Subcutaneous adipose tissue (tissue), 4 donors: ENCODE data around the gene GABPB1. TPM values are rescaled to one million over a fixed set of nuclear protein-coding genes. Genes with fewer than 3 reads are reported as not detected.

Experiments used
- total RNA-seq, 4 donors: library from RNA; depleted of rRNA; stranded (reverse); fragments of >200 nt; gene quantifications; one replicate each; pipeline ENCODE4 v1.1.0, GENCODE V29; 2016
- TF ChIP-seq, protein P1 (sequence below): fragments of 450-650 bp; IDR thresholded peaks from one replicate; pipeline ENCODE4 v1.5.1; 2016; ENCODE audit warnings: low read depth, mild to moderate bottlenecking, control low read depth, antibody characterized with exemption, moderate library complexity

GABPB1 gene
- total RNA-seq, 4 donors from 2014 or later, result 14.3 to 20.9 (median 17.4) TPM

DNA sequence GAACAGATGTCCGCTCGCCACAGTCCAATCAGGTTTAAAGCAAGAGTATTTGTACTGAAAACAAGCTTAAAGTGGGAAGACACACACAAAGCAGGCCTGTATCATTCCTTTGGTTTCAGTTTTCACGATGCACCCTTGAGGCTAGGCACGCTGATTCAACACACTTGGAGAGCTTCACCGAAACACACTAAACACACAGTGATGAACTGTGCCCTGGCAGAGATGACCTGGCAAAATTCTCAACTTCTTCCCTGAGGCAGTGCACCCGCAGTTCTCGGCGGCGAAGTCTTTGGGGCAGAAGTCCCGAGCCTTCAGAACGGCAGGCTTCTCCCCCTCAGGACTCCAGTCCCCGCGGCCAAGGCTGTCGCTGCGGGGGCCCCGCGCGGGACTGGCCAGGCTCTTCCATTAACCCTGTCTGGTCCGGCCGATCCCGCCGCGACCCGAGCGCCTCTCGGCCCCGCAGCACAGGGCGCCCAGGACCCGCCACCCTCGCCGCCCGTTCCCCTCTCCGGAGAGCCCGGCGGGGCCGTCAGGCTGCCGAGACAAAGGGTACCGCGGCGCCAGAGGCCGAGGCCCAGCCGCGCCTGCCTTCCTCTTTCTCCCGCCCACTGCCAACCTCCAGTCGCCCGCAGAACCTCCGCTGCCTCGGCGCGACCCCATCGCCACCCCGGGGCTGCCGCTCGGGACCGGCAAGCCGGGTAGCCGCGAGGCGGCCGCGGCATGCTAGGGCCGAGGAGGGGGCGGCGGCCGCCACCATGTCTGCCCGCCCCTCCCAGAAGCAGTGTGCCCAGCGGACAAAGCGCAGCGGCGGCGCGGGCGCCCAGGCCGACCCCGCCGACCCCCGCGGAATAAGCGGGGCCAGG is 792 bp downstream of the GABPB1 start:
- TF ChIP-seq, protein P1, sequence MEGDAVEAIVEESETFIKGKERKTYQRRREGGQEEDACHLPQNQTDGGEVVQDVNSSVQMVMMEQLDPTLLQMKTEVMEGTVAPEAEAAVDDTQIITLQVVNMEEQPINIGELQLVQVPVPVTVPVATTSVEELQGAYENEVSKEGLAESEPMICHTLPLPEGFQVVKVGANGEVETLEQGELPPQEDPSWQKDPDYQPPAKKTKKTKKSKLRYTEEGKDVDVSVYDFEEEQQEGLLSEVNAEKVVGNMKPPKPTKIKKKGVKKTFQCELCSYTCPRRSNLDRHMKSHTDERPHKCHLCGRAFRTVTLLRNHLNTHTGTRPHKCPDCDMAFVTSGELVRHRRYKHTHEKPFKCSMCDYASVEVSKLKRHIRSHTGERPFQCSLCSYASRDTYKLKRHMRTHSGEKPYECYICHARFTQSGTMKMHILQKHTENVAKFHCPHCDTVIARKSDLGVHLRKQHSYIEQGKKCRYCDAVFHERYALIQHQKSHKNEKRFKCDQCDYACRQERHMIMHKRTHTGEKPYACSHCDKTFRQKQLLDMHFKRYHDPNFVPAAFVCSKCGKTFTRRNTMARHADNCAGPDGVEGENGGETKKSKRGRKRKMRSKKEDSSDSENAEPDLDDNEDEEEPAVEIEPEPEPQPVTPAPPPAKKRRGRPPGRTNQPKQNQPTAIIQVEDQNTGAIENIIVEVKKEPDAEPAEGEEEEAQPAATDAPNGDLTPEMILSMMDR, result no peak

DNA sequence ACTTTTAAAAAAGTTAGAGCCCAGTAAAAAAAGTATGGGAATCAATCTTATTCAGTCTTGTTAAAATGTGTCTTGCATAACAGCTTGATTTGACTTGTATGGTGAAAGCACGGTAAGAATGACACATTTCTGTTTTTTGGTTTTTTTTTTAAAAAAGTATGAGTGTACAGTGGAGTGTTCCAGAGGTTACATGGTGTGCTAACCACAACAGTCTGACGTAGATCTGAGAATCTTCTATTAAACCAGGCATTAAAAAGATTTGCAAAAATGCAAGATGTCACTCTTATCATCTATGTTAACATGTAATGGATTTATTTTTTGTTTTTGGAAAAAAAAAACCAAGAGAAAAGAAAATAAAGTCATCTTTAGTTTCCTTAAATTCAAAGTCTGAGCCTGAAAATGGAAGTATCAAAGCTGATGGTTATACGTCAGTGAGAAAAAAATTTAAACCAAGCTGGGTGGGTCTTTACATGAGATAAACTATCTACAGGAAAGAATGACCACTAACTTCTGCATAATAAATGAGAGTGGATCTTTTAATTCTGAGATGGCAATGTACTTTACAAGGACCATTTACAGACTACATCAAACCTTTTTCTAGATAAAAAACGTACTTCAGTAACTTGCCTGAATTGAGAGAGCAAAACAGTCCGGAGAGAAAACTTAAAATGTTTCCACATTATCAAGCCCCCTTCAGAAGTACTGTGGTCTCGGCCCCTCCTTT is 1.6 kb downstream of the GABPB1 start:
- TF ChIP-seq, protein P1, result no peak

DNA sequence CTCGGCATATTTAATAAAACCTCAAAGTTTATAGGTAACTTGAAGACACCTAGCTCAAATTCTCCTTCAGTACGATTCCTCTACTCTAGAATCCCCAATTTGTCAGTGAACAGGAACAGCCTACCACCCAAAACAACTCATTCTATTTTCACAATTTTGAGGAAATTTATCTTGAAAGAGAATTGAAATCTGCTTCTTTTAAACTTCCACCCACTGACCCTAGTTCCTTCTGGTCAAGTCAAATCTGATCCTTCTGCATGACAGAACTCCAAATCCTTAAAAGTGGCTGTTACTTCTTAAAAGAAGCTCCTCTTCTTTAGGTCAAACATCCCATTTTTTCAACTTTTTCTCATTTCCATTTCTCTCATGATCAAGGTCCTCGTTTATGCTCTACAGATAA is 4.4 kb downstream of the GABPB1 start:
- TF ChIP-seq, protein P1, result no peak

DNA sequence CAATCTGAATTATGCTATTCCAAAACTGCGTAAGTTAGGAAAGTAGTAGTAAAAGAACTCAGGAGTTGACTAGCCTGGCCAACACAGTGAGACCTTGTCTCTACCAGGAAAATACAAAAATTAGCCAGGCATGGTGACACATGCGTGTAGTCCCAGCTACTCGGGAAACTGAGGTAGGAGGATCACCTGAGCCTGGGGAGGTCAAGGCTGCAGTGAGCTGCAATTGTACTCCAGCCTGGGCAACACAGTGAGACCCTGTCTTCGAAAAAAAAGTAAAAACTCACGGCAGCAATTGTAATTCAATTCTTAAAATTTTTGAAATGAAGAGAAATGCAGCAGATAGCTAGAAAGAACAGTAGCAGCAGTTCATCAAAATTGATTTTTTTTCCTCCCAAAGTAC is 9.7 kb downstream of the GABPB1 start:
- TF ChIP-seq, protein P1, result no peak

DNA sequence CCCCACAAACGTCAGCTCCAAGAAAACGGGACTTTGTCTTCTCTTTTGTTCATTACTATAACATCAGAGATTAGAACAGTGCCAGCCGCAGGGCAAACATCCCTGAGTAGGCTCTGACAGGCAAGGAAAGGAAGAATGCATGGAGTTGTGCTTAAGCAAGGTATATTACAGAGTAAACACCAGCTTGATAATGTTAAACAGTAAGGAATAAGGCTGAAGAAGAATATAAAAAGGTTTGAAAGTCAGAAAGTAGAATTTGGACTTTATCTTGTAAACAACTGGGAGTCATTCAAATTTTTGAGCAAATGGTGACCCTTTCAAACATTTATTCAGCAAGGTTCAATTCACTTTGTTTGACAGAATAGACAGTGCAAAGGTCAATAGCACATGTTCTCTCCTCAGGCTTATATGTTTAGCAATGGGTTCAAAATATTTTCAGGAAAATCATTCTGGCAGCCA is 11.0 kb downstream of the GABPB1 start:
- TF ChIP-seq, protein P1, result no peak

DNA sequence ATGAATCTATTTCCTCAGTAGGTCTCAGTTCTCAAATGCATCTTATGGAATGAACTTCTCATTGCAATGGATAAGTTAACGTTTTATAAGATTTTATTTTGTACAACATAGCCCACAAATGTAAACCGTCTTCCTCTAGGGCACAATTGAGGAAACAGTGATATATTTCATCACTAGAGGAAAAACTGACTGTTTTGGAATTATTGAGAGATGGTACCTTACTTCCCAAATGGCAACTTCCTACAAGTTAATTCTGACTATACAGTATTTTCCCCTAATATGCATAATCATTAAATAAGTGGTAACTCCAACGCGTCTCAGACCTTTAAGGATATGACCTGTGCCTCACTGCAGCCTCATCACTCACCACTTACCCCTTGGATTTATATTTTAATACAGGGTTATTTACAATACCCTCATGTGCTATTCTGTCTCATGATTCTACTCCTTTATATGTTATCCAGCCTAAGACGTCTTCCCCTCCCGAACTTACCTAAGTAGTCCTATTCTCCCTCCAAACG is 13.3 kb downstream of the GABPB1 start:
- TF ChIP-seq, protein P1, result no peak

DNA sequence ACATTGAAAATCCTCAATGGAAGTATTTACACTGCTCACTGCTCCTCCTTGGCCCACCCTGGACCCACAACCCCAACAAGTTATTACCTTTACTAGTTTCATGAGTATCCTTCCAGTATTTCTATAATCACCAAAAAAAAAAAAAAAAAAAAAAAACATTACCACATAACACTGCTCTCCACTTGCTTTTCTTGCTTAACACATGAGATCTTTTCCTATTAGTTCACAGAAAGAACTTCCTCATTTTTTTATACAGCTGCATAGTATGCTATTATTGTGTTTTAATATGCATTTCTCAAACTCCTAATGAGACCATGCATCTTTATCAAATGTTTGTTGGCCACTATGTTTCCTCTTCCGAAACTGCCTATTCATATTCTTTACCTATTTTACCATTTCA is 14.6 kb downstream of the GABPB1 start:
- TF ChIP-seq, protein P1, result no peak
